ENCODE results near the gene TENT5A.

The TENT5A gene

DNA sequence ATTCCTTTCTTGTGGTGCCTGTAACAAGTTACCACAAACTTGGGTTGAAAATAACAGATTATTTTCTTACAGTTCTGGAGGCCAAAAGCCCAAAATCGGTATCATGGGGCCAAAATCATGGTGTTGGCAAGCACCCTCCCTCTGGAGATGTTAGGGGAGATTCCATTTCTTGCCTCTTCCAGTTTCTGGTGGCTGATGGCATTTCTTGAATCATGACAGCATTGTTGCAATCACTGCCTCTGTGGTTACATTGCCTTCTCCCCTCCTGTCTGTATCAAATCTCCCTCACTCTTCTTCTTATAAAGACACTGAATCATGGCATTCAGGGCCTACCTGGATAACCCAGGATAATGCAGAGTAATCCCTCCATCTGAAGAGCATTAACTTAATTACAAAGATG is 17.9 kb upstream of the TENT5A start:
- peak; percentile 65 to 84 (median 77) for DNase-seq

DNA sequence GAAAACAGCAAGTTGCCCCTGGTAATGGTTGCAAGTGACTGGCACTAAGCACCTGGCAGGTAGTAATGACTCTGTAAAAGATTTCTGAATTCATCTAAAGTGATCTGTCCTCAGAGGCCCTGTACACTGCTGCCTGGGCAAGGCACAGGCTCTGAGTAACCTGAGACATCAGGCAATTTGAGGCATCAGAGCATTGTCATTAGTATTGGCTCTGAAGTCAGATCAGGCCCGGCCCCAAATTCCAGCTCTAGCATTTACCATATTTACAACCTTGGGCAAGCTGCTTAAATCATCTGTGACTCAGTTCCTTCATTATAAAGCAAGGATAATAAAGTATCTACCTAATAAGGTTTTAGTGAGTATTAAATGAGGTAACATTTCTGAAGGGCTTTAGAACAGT is 17.3 kb upstream of the TENT5A start:
- DNase-seq: no peak

DNA sequence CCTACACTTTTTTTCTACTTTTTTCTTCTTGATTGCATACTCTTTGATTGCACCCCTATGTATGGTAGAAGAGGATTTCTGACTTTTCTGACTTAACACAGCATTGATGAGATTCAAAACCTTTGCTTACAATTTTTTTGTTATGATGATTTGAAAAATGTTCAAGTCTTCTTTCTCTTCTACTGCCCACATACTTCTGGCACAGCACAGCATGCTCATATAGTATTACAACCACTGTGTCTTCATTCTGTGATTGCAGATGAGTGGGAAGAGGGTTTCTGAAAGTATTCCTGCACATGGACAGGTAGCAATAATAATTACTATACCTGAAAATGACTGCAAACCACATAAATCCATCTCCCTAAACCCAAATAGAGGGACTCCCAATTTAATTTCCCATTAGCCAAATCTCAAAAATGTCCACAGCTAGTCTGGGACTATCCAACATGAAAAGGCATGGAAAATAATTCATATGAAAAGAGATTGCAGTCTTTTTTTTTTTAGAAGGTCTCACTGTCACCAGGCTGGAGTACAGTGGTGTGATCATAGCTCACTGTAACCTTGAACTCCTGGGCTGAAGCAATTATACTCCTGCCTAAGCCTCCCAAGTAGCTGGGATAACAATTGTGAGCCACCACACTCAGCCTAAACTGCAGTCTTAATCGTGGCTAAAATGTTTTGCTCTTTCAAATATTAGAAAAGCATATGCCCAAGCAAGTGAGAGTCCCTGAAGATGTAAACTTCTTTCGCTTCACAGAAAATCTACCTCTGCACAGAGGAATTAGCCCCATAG is 15.9 kb upstream of the TENT5A start:
- no peak for DNase-seq

DNA sequence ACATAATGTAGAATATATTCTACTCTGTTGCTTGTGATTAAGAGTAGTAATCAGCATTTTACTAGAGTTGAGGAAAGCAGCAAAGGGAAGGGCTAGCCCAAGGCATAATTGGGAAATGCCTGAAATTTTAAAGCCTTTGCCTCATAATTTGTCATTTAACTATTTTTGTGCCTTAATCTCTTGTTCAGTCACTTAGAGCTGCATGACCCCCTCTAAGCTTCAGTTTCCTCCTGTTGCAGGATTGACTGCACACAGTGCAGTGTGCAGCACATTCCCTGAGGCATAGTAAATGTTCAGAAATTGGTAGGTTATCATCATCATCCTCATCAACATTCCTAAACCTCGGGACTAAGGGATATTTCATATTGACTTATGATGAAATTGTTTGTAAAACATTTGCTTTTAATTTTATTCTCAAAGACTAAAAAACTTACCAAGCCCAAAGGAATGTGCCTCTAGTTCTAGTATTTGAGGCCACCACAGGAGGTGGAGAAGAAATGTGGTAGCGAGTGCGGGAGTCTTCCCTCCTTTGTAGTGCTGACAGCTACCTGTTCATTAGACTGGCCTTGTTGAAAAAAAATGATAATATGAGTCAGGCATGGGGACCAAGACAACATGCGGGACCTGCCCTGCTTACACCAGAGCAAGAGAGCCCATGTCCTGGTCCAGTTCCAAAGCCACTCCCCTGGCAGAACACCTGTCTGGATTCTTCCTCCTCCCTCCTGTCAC is 14.8 kb upstream of the TENT5A start:
- DNase-seq: peak; percentile 37 to 73 (median 71)

DNA sequence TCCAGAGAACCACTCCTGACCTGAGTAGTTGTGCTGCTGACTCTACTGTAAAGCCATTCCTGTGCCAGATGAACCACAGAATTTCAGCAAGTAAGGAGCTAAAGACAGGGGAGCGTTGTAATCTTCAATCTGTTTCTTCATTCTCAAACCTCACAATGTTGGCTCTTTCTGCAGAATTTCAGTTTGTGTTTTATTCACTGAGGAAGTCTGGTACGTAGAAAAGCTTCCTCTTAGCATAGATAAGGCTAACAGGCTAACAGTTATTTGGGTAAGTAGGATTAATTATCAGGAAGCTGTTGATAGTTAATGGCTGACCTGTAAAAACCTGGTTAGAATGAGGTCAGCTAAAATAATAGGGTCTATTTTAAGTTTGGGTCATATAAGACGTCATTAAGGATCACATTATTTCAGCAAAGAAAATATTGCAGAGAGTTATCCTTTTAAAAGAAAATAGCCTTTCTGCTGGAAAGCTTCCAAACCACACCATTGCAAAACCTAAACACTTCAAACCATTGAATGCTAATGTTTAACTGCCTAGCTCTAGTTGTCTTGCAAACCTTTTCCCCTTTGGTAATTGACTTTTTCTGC is 14.1 kb upstream of the TENT5A start:
- peak; percentile 38 to 56 (median 54) for DNase-seq

DNA sequence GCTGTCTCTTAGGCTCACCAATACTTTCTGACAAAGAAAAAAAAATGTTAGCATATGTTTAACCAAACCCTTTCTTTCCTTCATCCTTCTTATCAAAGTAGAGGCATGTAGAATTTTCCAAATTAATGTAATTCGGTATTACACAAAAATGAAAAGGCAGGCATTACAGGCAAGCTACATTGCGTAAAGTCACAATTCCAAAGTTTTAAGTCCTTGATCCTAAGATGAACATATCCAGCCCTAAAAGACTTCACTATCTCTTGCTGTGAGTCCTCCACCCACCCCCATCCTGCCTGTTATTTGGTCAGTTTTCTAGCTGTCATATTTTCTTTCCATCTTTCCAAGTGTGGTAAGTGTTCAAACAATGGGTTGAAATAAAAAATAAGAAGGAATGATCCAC is 12.1 kb upstream of the TENT5A start:
- DNase-seq: no peak

DNA sequence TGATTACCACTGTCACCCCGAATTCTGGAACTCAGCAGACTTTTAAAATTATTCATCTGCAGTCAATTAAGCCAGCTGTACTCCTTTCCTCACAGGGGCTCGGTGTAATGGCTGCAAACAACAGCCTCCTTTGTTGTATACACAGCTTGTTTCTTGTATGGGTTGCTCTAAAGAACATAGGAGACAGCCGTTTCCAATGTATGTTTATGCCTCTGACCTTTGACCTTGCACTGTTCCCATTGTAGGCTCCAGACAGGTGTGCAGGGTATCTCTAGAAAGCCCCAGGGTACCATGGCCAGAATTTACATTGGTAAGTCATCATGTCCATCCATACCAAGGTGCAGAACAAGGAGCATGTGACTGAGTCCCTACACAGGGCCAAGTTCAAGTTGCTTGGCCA is 11.5 kb upstream of the TENT5A start:
- no peak for DNase-seq

DNA sequence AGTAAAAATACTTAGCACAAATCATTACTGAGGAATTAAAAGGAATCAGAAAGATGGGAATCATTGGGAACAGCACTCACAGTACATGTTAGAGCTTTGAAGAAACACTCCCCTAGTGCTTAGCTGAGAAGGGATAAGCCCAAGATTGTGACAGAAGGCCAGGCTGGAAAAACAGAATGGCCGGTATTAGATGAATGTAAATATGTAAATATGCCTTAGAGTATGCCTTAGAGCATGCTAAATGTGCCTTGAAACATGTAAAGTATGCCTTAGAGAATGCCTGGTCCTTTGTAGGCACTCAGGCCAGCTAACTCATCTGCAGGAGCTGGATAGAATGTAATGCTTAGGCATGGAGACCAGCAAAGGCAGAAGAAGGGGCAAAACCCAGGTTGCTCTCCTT is 10.6 kb upstream of the TENT5A start:
- DNase-seq: no peak

DNA sequence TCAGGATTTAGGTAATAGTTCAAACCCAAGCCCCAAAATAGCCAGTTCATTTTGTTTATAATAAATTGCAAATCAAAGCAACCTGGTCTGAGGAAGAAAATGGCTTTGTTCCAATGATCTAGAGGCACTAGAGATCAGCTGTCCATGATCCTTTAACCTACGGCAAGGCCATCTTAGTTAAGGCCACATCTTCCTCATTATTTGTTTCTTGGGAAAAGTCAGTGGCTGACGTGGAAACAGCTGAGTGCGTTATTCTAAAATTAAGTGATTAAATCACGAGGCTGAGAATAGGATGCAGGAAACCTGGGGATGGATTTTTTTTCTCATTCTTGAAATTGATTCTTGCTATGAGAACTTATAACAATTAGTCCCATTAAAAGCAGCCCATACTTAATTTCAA is 10.1 kb upstream of the TENT5A start:
- peak; percentile 38 to 61 (median 49) for DNase-seq

DNA sequence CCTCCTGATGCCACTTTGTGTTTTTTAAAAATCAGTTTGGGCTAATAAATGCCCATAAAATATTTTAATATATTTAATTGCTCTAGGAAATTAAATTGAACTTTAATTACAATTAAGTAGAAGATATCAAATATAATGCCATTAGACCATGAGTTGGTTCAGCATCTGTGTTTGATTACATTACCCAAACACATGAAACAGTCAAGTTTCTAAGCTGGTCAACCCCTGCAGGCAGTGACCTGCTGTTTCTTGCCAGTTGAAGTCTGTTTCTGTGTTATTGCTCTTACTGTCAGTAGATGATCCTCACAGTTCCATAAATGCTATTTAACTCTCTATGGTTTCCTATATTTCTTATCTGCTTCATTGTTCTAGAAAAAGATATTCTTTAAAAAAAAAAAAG is 9.7 kb upstream of the TENT5A start:
- DNase-seq: no peak

DNA sequence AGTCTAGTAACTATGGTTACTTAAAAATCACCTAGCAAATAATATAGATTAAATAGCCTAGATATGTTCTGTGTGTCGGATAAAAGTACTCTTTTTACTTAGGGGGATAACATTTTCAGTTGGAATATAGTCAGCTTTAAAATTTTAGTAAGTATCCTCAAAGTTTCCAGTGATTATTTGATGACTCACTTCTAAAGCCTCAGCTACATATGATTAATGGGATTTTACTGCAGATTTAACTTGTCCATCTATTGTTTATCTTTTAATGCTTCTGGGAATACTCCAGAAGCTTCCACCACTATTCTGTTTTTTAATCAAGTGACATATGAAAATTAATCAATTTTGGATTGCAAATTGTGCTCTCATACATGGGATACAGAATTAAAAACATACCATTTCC is 8.7 kb upstream of the TENT5A start:
- DNase-seq: peak in 2 of 3 donors; percentile 50 to 64

DNA sequence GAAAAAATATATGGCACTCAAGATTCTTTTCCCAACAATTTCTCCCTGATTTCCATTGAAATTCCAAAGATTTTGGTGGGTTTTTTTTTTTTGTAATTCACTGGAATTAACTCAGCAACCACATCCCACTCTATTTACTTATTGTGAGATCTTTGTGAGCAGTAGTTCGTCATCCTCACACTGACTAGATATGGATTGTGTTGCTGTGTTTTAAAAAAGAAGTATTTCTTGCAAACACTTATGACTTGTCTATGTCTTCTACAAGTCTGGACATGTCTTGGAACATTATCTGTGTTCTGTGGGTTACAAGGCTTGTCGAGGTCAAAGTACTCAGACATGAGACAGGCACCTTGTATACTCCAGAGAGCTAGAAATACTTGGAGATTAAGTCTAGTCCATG is 7.3 kb upstream of the TENT5A start:
- DNase-seq: no peak

DNA sequence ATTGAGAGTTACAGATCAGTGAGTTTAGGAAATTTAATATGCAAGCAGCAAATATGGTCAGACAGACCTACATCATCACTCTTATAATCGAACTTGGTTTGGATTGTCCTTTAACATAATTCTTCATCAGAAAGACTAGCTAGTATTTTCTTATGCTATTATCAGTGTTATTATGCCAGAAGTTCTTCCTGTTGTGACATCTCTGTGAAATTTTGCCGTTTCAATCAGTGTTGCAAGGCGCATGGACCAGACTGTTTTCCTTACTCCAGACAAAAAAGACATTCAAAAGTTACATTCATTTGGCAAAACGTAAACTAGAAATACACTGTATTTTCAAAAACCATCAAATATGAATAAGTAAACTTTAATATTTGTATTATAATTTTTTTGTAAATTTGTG is 5.7 kb upstream of the TENT5A start:
- peak in 1 of 3 donors; percentile 54 for DNase-seq

DNA sequence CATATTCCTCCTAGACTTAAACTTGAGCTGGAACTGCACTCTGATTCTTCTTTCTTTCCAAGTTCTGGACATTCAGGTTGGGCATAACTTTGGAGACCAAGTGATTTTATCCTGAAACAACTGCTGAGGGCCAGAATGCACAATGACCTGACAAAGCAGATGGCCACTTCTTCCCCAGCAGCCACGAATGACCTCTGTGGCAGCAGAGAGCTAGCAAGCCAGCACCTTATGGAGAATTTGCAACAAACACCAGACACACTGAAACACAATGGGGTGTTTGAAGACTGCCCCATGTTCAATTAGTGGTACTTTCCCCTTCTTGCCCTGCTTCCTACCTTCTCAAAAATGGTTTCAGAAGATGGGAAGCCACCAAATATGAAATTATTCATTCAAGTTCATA is 4.2 kb upstream of the TENT5A start:
- no peak for DNase-seq

DNA sequence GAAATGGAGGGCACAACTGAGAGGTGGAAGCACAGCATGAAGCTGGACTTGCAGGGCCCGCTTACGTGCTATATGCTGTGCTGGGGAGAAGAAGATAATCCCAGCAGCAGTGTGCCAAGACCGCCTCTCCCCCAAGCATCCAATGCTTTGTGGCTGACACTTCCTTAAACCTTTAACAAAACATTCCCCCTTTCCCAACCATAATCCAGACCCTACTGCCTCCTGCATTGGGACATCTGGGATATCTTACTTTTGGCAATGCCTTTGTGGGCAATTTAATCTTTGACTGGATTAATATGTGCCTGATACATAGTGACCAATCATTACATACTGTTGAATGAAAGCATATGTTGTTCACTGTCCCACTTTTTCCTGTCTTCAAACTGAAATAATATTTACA is 3.1 kb upstream of the TENT5A start:
- no peak for DNase-seq

DNA sequence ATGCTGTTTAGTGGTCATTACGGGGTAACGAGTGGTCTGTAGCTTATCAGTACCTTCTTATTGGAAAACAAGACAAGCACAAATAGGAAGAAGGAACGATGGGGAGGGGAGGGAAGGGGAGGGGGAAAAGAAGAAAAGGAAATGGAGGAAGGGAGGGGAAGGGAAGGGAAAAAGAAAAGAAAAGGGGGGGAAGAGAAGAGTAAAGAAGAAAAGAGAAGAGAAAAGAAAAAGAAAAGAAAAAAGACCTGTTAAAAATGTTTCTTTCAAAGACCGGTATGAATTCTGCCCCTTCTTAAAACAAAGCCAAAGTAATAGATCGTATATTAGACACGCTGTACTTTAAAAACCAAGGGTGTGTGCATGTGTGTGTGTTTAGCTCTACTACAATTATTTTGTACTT is 2.4 kb upstream of the TENT5A start:
- DNase-seq: no peak

DNA sequence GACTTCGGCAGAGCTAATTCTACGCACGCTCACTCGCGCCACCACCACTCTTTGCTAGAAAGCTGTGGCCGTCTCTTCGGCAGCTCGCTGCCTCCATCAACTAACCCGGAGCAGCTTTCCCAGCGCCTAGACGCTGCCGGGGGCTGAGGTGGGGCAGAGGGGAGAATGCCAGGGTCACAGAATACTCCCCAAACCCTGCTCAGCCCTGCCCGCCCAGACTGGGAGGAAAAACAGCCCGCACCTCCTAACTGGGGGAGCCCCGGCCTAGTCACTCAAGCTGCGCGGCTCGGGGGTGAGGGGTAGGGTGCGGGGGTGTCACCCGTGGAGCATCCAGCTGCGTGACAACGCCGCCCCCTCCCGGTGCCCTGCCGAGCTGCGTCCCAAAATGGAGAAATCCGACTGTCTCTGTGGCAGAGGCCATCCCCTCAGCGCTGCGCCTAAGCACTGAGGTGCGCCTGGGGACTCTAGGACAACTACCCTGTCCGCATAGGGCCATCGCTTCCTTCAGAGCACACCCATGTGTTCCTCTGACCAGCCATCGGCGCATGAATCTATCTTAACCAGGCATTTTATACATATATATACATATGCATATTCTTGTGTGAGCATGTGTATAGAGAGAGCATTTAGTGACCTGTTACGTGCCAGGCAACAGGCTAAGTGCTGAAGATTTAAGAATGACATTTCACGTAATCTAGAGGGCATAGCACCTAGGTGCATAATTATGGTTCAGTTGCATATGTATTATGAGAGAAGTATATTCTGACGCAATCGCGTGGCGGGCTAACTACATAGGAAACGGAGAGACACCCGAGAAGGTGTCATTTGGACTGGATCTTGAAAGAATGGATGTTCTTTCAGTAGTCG is 1.5 kb upstream of the TENT5A start:
- peak; percentile 94 to 97 (median 96) for DNase-seq

DNA sequence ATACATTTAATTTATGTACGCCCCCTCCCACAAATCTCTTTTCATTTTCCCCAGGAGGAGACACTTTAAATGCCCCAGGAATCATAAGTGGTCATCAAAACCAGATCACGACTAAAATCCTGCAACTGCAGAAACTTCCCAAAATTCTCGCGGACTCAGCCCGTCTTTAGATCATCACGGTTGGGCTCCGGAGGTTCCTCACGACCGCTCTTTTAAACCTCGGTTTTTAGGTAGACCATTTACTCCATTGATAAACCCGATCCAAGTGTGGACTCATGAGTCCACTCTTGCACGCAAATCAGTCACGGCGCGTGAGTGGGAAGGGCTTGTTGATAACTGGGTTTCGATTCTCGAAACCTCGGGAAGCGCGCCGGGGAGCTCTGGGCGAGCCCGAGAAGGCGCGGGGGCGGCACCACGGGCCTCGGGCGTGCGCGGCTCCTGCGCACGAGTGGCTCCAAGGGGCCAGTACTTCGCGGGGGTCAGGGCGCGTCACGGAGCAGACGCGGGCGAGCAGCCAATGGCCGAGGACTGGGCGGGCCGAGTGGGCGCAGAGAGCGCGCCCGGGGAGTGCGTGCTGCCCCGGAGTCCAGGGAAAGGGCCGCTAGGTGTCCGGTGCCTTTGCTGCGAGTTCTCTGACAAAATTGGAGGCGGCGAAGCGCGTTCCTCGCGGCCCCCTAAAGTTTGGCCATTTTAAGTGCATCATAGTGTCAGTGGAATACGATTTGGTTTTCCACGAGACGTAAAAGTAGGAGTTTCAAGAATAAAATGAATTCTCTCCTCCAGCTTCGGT is 635 bp upstream of the TENT5A start:
- DNase-seq: peak; percentile 98 to 99 (median 99)

DNA sequence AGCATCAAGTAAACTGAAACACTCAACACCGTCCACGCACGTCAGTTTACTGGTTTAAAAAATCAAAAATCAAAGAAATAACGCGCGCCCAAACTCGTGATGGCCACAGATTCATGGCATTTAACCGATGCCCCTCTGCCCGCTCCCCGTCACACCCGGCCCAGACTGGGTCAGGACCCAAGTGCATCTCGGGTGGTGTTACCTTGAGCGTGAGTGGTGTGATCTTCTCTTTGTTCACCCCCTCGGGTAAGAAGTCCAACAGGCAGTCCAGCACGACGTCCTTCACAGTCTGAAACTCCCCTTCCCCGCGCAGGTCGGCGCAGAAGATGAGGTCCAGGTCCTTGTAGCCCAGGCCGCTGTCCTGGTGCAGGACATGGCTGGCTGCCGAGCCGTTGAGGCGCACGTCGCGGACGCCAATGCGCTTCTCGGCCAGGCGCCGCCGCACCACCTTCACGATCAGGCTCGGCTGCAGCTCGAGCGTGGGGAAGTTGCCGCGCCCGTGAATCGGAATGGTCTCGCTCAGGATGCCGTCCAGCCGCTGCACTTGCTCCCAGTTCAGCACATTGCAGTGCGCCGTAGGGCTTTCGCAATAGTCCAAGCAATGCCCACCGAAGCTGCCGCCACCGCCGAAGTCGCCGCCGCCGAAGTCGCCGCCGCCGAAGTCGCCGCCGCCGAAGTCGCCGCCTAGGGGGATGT is 945 bp downstream of the TENT5A start:
- DNase-seq: peak; percentile 58 to 75 (median 62)

DNA sequence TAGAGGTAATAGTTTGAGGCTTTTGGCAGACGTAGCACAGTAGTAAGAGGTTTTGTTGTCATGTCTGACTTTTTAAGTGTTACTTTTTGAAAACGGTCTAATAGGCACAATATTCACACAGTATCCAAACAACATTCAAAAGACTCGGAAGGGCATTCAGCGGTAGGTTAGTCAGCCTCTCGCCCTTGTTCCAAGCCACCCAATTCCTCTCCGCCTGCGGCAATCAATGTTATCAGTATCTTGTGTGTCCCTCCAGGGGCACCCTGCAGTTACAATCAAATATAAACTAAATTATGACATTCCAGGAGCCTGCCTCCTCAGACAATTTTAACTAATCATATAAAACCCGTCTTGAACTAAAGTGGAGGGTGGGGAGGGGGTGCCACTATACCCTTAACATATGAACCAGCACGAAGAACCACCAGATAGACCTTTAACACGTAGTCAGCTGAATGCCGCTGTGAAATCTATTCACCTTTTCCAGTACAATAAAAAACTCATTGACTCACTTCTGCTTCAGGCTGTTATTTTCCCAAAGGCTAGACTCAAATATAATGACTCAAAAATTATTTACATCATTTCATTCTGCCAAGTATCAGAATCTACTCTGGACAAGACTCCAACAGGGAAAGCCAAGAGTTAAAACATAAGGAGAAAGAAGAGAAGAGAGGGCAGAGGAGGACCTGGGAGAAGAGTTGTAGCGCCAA is 1.6 kb downstream of the TENT5A start:
- DNase-seq: peak in 2 of 3 donors; percentile 32 to 53

DNA sequence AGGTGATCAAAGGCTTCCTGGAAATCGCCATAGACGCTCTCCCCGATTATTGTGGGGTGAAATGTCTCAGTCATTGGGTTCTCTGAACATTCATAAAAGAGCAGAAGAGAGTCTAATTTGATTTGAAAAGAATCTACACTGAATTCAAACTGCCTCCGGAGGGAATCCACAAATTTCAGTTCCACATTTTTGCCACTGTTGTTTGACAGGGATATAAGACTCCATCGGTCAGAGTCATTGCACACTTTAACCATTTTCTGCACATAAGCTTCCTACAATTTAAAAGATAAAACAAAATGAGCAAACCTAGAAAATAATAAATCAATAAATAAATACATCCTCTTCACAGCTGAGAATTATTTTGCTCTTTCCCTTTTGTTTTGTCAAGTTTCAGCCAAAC is 2.3 kb downstream of the TENT5A start:
- DNase-seq: peak in 2 of 3 donors; percentile 50

Measured in suppressor macrophage treated with lipopolysaccharide for 1 hour (primary cell).